GM19328 (cell line): Measurements from ENCODE around the gene MRC1.
"Not testable (repeated sequence)": the region's sequence is repeated elsewhere in the genome, so short reads cannot be mapped to it uniquely, and the experiment has no call there.

Experiments
- ATAC-seq: cut with Tn5 transposase; IDR thresholded peaks from one replicate; pipeline ENCODE4 v1.9.1; 2021; ENCODE audit warnings: mild to moderate bottlenecking, moderate library complexity; ENCODE audit not compliant: unreplicated experiment

Gene MRC1

GRCh38 chr10:17891435-17891834 is 82.3 kb downstream of the MRC1 start:
- ATAC-seq, result no peak

- no peak for ATAC-seq
Observed at GRCh38 chr10:17904564-17904963, 95.4 kb downstream of the MRC1 start.

- no peak for ATAC-seq
Observed at GRCh38 chr10:17905491-17905890, 96.3 kb downstream of the MRC1 start.

DNA sequence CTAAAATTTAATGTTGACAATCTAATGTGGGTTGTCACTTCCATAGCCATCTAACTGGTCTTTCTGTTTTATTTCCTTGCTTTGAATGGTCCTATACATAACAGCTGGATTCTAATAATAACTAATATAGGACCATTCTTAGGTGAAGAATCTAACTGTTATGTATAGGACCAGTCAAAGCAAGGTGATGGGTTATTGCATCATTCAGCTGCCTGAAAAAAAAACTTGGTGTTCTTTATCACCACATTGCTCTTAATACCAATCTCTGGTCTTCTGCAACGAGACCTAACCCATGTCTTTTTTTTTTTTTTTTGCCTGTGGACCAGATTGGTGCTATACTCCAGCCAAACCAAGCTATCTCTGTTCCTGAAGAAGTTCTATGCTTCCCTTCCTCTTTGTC is 96.9 kb downstream of the MRC1 start:
- no peak for ATAC-seq

- ATAC-seq, result no peak
Observed at GRCh38 chr10:17907641-17908040, 98.5 kb downstream of the MRC1 start.

DNA sequence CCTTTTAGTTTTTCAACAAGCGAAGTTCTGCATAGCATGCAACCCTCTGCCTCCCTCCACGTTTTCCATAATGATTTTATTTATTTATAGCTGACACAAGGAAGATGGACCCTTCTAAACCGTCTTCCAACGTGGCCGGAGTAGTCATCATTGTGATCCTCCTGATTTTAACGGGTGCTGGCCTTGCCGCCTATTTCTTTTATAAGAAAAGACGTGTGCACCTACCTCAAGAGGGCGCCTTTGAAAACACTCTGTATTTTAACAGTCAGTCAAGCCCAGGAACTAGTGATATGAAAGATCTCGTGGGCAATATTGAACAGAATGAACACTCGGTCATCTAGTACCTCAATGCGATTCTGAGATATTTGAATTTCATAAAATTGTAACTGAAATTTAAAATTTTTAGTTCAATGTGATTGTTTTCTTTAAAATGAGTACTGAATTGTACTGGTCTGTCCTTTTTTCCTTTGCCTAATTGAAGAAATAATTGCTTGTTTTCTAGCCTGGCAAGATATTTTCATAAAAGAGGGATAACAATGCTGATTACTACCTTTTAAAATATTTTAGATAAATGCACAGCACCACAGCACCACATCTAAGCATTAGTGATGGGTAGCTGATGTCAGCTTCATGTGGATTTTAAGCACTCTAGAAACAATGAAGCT is 101.1 kb downstream of the MRC1 start:
- ATAC-seq, result no peak

- no peak for ATAC-seq
Observed at GRCh38 chr10:17912754-17913153, 103.6 kb downstream of the MRC1 start.

- no peak for ATAC-seq
Observed at GRCh38 chr10:17913604-17914003, 104.5 kb downstream of the MRC1 start.

- ATAC-seq, result no peak
Observed at GRCh38 chr10:17914169-17915045, 105.3 kb downstream of the MRC1 start.

GRCh38 chr10:17915181-17915580 is 106.0 kb downstream of the MRC1 start:
- ATAC-seq, result no peak

DNA sequence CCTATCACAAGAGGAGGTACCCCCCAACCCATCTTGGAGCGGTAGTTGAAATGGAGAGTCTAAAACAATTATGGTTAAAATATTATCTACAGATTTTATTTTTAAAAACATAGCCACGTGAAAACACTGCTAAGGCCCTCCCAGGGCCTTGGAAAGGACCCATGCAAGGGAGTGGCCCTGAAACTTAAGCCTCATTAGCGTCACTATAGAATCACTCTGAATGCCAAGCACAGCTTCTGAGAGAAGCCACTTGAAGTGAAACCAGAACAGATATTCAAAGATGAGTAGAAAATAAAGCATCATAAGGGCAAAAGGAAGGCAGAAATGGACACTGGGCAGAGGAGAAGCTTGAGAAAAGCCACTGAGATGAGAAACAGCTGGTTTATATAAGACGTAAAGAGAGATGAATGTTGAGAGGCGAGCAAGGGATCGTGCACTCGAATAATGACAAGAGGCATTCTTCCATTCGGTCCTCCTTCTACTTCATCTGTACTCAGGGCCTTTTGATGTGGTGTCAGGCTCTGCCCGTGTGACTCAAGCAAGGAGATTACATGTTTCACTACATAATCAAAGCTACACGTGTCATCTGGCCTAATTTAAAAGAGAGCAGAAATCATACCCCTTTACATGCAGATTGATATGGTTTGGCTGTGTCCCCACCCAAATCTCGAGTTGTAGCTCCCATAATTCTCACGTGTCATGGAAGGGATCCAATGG is 109.2 kb downstream of the MRC1 start:
- ATAC-seq, result no peak

GRCh38 chr10:17921378-17921777 is 112.2 kb downstream of the MRC1 start:
- ATAC-seq, result no peak

- no peak for ATAC-seq
Observed at GRCh38 chr10:17923728-17924127, 114.6 kb downstream of the MRC1 start.

DNA sequence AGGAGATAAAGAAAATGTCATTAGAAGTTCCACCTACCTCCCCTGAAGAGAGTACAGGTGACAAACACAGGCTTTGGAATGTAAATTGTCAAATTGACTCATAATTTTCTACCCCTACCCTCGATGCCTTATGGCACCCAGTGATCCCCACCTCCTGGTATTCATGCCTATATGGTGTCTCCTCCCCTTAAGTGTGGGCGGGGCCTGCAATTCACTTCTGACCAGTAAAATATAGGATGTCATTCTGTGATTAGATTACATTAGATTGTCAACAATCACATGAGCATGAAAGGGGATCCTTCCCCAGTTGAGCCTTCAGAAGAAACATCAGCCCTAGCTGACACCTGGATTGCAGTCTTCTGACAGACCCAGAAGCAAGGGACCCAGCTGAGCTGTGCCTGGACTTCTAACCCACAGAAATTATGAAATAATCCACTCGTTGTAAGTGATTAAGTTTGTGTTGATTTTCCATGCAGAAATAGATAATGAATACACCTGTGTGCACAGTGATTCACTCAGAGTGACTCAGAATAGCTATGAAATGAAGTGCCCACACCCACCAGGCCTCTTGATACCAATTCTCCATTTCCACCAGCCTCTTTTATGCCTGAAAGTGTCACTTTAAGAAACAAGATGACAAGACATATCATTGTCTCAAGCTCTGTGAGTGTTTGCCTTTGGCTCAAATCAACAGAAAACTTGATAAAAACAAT is 134.0 kb downstream of the MRC1 start:
- ATAC-seq, result no peak

DNA sequence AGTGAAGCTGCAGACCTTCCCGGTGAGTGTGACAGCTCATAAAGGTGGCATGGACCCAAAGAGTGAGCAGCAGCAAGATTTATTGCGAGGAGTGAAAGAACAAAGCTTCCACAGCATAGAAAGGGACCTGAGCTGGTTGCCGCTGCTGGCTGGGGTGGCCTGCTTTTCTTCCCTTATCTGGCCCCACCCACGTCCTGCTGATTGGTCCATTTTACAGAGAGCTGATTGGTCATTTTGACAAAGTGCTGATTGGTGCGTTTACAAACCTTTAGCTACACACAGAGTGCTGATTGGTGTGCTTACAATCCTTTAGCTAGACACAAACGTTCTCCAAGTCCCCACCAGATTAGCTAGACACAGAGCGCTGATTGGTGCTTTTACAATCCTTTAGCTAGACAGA is 141.1 kb downstream of the MRC1 start:
- ATAC-seq, result not testable (repeated sequence)

- no peak for ATAC-seq
Observed at GRCh38 chr10:17950726-17951125, 141.6 kb downstream of the MRC1 start.

- ATAC-seq, result no peak
Observed at GRCh38 chr10:17951868-17952371, 142.8 kb downstream of the MRC1 start, which contains the start of gene SLC39A12. SLC39A12 (plus strand) TSS chr10:17951918; CDS start chr10:17953277, 1,359 bp downstream.

GRCh38 chr10:17954372-17954771 is 145.2 kb downstream of the MRC1 start:
- not testable (repeated sequence) for ATAC-seq

- no peak for ATAC-seq
Observed at GRCh38 chr10:17954861-17955260, 145.7 kb downstream of the MRC1 start.

DNA sequence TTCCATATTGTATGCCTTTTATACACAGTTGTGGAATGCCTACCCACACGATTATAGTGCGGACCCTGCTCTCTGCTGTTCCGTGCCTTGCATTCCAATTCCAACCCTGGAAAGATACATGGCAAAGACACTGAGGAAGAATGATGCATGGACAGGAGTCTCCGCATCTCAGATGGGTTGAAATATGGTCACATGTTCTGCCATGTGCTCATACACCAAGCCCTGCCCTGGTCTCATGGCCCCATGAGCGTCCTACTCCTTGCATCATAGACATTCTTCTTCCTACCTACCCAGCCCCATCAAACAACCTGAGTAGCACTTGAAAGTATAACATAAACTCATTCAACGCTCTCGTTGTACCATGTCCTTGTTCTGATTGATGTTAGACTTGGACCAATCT is 148.9 kb downstream of the MRC1 start:
- ATAC-seq, result no peak

DNA sequence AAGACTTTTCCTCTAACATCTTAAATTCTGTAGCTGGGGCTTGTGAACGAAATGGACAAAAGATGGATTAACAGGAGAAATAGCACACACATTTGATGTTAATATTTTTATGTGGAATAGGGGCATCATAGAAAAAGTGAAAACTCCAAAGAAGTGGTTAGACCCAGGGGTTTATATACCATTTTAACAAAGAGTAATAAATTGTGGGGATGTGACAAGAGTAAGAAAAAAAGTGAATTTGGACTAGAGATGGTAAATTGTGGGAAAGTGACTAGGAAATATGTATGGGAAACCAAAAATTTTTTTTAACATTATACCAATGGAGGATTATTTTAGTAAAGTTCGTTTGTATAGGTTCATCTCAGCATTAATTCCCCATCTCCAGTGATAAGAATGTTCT is 150.7 kb downstream of the MRC1 start:
- ATAC-seq, result no peak
